Measurements from ENCODE around the gene TEAD4.

TEAD4 gene

GRCh38 chr12:3054374-3054773 is 95.2 kb downstream of the TEAD4 start:
- POLR2A ChIA-PET, result no interaction called here
- no peak overlapping the region for H3K4me3 ChIP-seq (ENCODE audit: low read depth, low read length)
- no peak for TF ChIP-seq CTCF (IDR thresholded peaks at IDR 0.05; ENCODE audit: insufficient read depth, low read length, missing control alignments)
- CTCF ChIA-PET, result interaction anchor here (0.6 to 13.4 kb wide), 5 partner anchors 8 to 508 kb away, joined by 3 to 121 read pairs (median 3); no protein-coding TSS in a partner anchor
- no peak for DNase-seq (ENCODE audit: low read depth, low spot score)

GRCh38 chr12:3055026-3055703 is 96.0 kb downstream of the TEAD4 start:
- DNase-seq (ENCODE audit: low read depth, low spot score), result no peak
- H3K4me3 ChIP-seq (ENCODE audit: low read depth, low read length), result no peak overlapping the region
- TF ChIP-seq CTCF (IDR thresholded peaks at IDR 0.05; ENCODE audit: insufficient read depth, low read length, missing control alignments), result no peak
- POLR2A ChIA-PET, result no interaction called here
- CTCF ChIA-PET, result interaction anchor here (0.6 to 13.4 kb wide), 7 partner anchors 9 to 509 kb away, joined by 3 to 121 read pairs (median 3); no protein-coding TSS in a partner anchor

- ChIA-PET CTCF (interaction anchor here (1.0 to 13.4 kb wide), 3 partner anchors 11 to 19 kb away, joined by 3 to 121 read pairs (median 4); no protein-coding TSS in a partner anchor), POLR2A (no interaction called here)
- no peak for DNase-seq (ENCODE audit: low read depth, low spot score)
Measured at GRCh38 chr12:3055704-3056467, 96.7 kb downstream of the TEAD4 start.

GRCh38 chr12:3061059-3061458 is 101.9 kb downstream of the TEAD4 start:
- CTCF ChIA-PET, result interaction anchor here (0.7 to 13.4 kb wide), 8 partner anchors 10 to 216 kb away, joined by 3 to 121 read pairs (median 4); no protein-coding TSS in a partner anchor
- DNase-seq (ENCODE audit: low read depth, low spot score), result peak; percentile 37
- no peak for TF ChIP-seq CTCF (IDR thresholded peaks at IDR 0.05; ENCODE audit: insufficient read depth, low read length, missing control alignments)
- POLR2A ChIA-PET, result no interaction called here
- H3K4me3 ChIP-seq (ENCODE audit: low read depth, low read length), result no peak overlapping the region; the same call in 1 of the 2 replicates

More at GRCh38 chr12:3055704-3056467, 96.7 kb downstream of the TEAD4 start:
- no peak for TF ChIP-seq CTCF (IDR thresholded peaks at IDR 0.05; ENCODE audit: insufficient read depth, low read length, missing control alignments)
- H3K4me3 ChIP-seq (ENCODE audit: low read depth, low read length), result no peak overlapping the region

- CTCF ChIA-PET, result interaction anchor here (0.7 to 13.4 kb wide), 6 partner anchors 9 to 215 kb away, joined by 3 to 121 read pairs (median 4); no protein-coding TSS in a partner anchor
- POLR2A ChIA-PET, result no interaction called here
- no peak for DNase-seq (ENCODE audit: low read depth, low spot score)
- no peak overlapping the region; the same call in 1 of the 2 replicates for H3K4me3 ChIP-seq (ENCODE audit: low read depth, low read length)
- TF ChIP-seq CTCF (IDR thresholded peaks at IDR 0.05; ENCODE audit: insufficient read depth, low read length, missing control alignments), result no peak
Measured at GRCh38 chr12:3061501-3062215, 102.5 kb downstream of the TEAD4 start.
